ENCODE data around the gene SAPCD1.

- TF ChIP-seq SUZ12 (IDR thresholded peaks at IDR 0.05) (no peak), ZNF384 (IDR thresholded peaks at IDR 0.05) (no peak), NFRKB (IDR thresholded peaks at IDR 0.05) (no peak), FOXK2 (IDR thresholded peaks at IDR 0.05) (no peak), PKNOX1 (IDR thresholded peaks at IDR 0.05) (no peak), FOXM1 (IDR thresholded peaks at IDR 0.05; ENCODE audit: borderline replicate concordance) (no peak), FOXA1 (IDR thresholded peaks at IDR 0.05) (no peak), LEF1 (IDR thresholded peaks at IDR 0.05; ENCODE audit: borderline replicate concordance) (no peak), TARDBP (IDR thresholded peaks at IDR 0.05) (no peak), BHLHE40 (IDR thresholded peaks at IDR 0.05; ENCODE audit: borderline replicate concordance) (no peak)
Observed at GRCh38 chr6:31729979-31730630, 32.4 kb upstream of the SAPCD1 start.
